Endothelial cell of umbilical vein (primary cell): ENCODE results near the gene SLC15A5. TPM values are rescaled to one million over a fixed set of nuclear protein-coding genes. Genes with fewer than 3 reads are reported as not detected.

ENCODE experiments used
- BruUV-seq: library from RNA; stranded (reverse); fragments of 400-500 nt; replicated peaks from 2 replicates; lab custom pipeline; 2021; lab: Mats Ljungman, UMichigan
- CTCF ChIA-PET: fragments of 300-600, 350-600 bp; sonication (Branson Sonifier 250); formaldehyde crosslinking; loops from one replicate; lab custom pipeline; 2021; ENCODE audit warnings: antibody characterized with exemption, inconsistent platforms; lab: Charles Lee
- POLR2A ChIA-PET: fragments of 300-600, 350-600 bp; sonication (Branson Sonifier 250); formaldehyde crosslinking; loops from one replicate; lab custom pipeline; 2021; ENCODE audit warnings: antibody characterized with exemption, inconsistent platforms; lab: Charles Lee
- DNase-seq: peaks from one replicate; pipeline ENCODE4 v3.0.0-alpha.2; 2011; ENCODE audit warnings: low read depth, low spot score
- FAIRE-seq: peaks from 2 replicates; lab custom pipeline; 2011; peaks lifted over from hg19 to GRCh38; lab: Jason Lieb, UNC
- H2AFZ ChIP-seq: 2 replicates; pipeline ENCODE4 v1.6.0; 2012; ENCODE audit warnings: low read depth, low read length, control low read depth, inconsistent platforms
- H3K27ac ChIP-seq: 2 replicates; pipeline ENCODE4 v1.5.1; 2011; ENCODE audit warnings: low read depth, mild to moderate bottlenecking, control low read depth, low read length, moderate library complexity; ENCODE audit not compliant: insufficient read depth
- H3K27me3 ChIP-seq, 2 experiments: 2 replicates each; pipeline versions ENCODE4 v1.6.0 to v1.6.1; 2011; ENCODE audit warnings: low read length in 2 of 2, mixed read lengths in 1 of 2; ENCODE audit not compliant: control insufficient read depth in 2 of 2, insufficient read depth in 2 of 2
- H3K36me3 ChIP-seq, 2 experiments: 2 replicates in 1 of 2; 3 replicates in 1 of 2; pipeline ENCODE4 v1.5.1; 2011; ENCODE audit warnings: low read length in 2 of 2, mild to moderate bottlenecking in 1 of 2, moderate library complexity in 1 of 2; ENCODE audit not compliant: control insufficient read depth in 2 of 2, insufficient read depth in 2 of 2; ENCODE audit errors: extremely low read depth in 1 of 2
- H3K4me1 ChIP-seq: 3 replicates; pipeline ENCODE4 v1.5.1; 2011; ENCODE audit warnings: mild to moderate bottlenecking, low read length; ENCODE audit not compliant: control insufficient read depth, insufficient read depth; ENCODE audit errors: extremely low read depth
- H3K4me2 ChIP-seq: 2 replicates; pipeline ENCODE4 v1.6.1; 2011; ENCODE audit warnings: low read length, control low read depth, mixed read lengths; ENCODE audit not compliant: insufficient read depth
- H3K4me3 ChIP-seq, 3 experiments: fragments of 200-600 bp in 1 of 3; sonication (generic), shearing (Covaris generic) in 1 of 3; replicated peaks in 1 of 3; 2 replicates each; pipeline ENCODE4 v1.5.1; 2011 to 2016; ENCODE audit warnings: control low read depth in 3 of 3, low read length in 3 of 3, mild to moderate bottlenecking in 2 of 3, inconsistent platforms in 1 of 3, low read depth in 1 of 3, moderate library complexity in 1 of 3; ENCODE audit not compliant: insufficient read depth in 1 of 3
- H3K79me2 ChIP-seq: 2 replicates; pipeline ENCODE4 v1.6.0; 2012; ENCODE audit warnings: low read length, inconsistent platforms; ENCODE audit not compliant: control insufficient read depth, insufficient read depth
- H3K9ac ChIP-seq: replicated peaks from 2 replicates; pipeline ENCODE3; 2011; ENCODE audit warnings: low read length, control low read depth; ENCODE audit not compliant: insufficient read depth; ENCODE audit errors: extremely low read depth
- H3K9me1 ChIP-seq: replicated peaks from 3 replicates; pipeline ENCODE4 v1.6.0; 2011; ENCODE audit warnings: mild to moderate bottlenecking, low read length; ENCODE audit not compliant: control insufficient read depth, insufficient read depth; ENCODE audit errors: extremely low read depth
- H3K9me3 ChIP-seq: replicated peaks from 2 replicates; pipeline ENCODE4 v1.5.1; 2012; ENCODE audit warnings: low read length, inconsistent platforms; ENCODE audit not compliant: control insufficient read depth, insufficient read depth
- H4K20me1 ChIP-seq: replicated peaks from 2 replicates; pipeline ENCODE3; 2011; ENCODE audit warnings: mild to moderate bottlenecking, low read length; ENCODE audit not compliant: control insufficient read depth, insufficient read depth; ENCODE audit errors: extremely low read depth
- EZH2 ChIP-seq: IDR thresholded peaks from 2 replicates; pipeline ENCODE4 v1.6.1; 2012; ENCODE audit warnings: borderline replicate concordance, low read depth, mild to moderate bottlenecking, moderate library complexity, low read length, inconsistent platforms; ENCODE audit not compliant: severe bottlenecking
- FOS ChIP-seq: IDR thresholded peaks from 2 replicates; pipeline ENCODE4 v1.6.1; 2011; ENCODE audit warnings: mild to moderate bottlenecking, low read length, moderate library complexity, borderline replicate concordance; ENCODE audit not compliant: insufficient read depth
- GATA2 ChIP-seq: IDR thresholded peaks from 2 replicates; pipeline ENCODE4 v1.7.0; 2011; ENCODE audit warnings: low read depth, mild to moderate bottlenecking, moderate library complexity, mixed read lengths, low read length; ENCODE audit not compliant: insufficient read length, insufficient read depth
- JUN ChIP-seq: IDR thresholded peaks from 2 replicates; pipeline ENCODE4 v1.6.1; 2011; ENCODE audit warnings: borderline replicate concordance, low read depth; ENCODE audit not compliant: insufficient read length, insufficient read depth
- MYC ChIP-seq: IDR thresholded peaks from one replicate; pipeline ENCODE4 v1.6.1; 2011; ENCODE audit warnings: mild to moderate bottlenecking, low read depth, low read length
- POLR2A ChIP-seq: IDR thresholded peaks from 2 replicates; pipeline ENCODE4 v1.6.1; 2012; ENCODE audit warnings: low read depth, mild to moderate bottlenecking, control low read depth, low read length
- POLR2AphosphoS5 ChIP-seq: IDR thresholded peaks from 2 replicates; pipeline ENCODE4 v1.6.1; 2012; ENCODE audit warnings: low read depth, mild to moderate bottlenecking, control low read depth, low read length, moderate library complexity; ENCODE audit not compliant: insufficient read depth
- dilution Hi-C: fragments of 300-500 bp; cut with MboI; formaldehyde crosslinking; loops from one replicate; pipeline ENCODE4 v1.15.0; 2019; ENCODE audit warnings: low sequenced_read_pairs; ENCODE audit not compliant: extremely low pct_ligation_motif_present
- intact Hi-C: fragments of 100-400 bp; cut with micrococcal nuclease; formaldehyde crosslinking; loops from one replicate; pipeline ENCODE4 v1.10.0; 2022
- polyA plus RNA-seq, 4 experiments: library from polyadenylated mRNA; depleted of rRNA in 3 of 4; stranded (reverse) in 3 of 4; unstranded in 1 of 4; fragments of >200 nt; gene quantifications; 2 replicates each; pipeline versions ENCODE4 v1.2.1 to v1.2.3, GENCODE V29; 2011 to 2012; ENCODE audit warnings: missing spikeins in 1 of 4
- total RNA-seq: library from RNA; stranded (reverse); gene quantifications from 2 replicates; pipeline ENCODE4 v1.2.3, GENCODE V29; 2021
- TF ChIP-seq, protein P1 (sequence below): IDR thresholded peaks from 2 replicates; pipeline ENCODE4 v1.6.1; 2011; ENCODE audit not compliant: insufficient read depth, insufficient read length
- TF ChIP-seq, protein P2 (sequence below), 2 donors: IDR thresholded peaks; 1 replicate in 1 of 2; 2 replicates in 1 of 2; pipeline ENCODE4 v1.5.1; 2011; ENCODE audit warnings: low read length in 2 of 2, mild to moderate bottlenecking in 2 of 2, moderate library complexity in 2 of 2, control low read depth in 1 of 2, inconsistent platforms in 1 of 2, low read depth in 1 of 2; ENCODE audit not compliant: insufficient read depth in 1 of 2; ENCODE audit errors: extremely low read depth in 1 of 2

Gene SLC15A5
- total and polyA plus RNA-seq, 2 donors (not counting 3 experiments of a cell fraction or from before 2014, with no cell fraction given), result not detected

DNA sequence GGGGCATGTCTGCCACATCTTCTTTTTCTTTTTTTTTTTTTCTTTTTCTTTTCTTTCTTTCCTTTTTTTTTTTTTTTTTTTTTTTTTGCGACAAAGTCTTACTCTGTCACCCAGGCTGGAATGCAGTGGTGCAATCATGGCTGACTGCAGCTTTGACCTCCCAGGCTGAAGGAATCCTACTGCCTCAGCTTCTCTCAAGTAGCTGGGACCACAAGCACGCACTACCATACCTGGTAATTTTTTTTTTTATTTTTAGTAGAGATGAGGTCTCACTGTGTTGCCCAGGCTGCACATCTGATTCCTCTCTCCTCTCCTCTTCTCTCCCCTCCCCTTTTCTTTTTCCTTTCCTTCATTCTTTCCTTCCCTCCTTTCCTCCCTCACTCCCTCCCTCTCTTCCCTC, 18.5 kb downstream of the SLC15A5 start:
- CTCF ChIA-PET, result no interaction called here
- no TSS peak for BruUV-seq

DNA sequence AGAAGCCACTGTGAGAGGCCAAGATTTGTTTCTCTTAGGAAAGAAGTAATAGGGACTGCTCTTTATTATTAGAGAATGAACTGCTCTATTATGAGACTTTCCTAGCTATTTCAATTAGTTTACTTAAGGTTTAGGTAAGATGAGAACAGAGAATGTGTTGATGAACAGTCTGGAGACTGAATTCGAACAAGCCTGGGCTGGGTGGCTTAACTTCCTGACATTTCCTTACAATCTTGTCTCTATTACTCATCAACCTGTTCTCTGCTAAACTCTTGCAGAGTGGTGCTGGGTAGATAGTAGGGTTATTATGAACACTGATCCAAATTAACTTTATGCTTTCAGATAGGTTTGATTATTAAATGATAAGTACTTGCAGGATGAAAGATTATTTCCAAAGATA, 31.2 kb downstream of the SLC15A5 start:
- Histone ChIP-seq H3K4me2 (no peak overlapping the region), H4K20me1 (no peaks in the 10 kb centered on the region), H3K9ac (no peak overlapping the region), H3K4me3 (no peak overlapping the region), H3K36me3 (no peaks in the 10 kb centered on the region), H3K4me1 (no peaks in the 10 kb centered on the region), H3K9me1 (no peaks in the 10 kb centered on the region), H3K9me3 (no peaks in the 10 kb centered on the region), H2AFZ (no peak overlapping the region), H3K79me2 (no peaks in the 10 kb centered on the region), H3K27me3 (no peaks in the 10 kb centered on the region), H3K27ac (no peak overlapping the region)
- CTCF ChIA-PET, result no interaction called here
- BruUV-seq, result no TSS peak
- POLR2A ChIA-PET, result no interaction called here
- DNase-seq (no peak), FAIRE-seq (no peak)
- dilution Hi-C loops (no loop called here), intact Hi-C loops (no loop called here)
- no peak for TF ChIP-seq JUN
- TF ChIP-seq GATA2, result no peak
- no peak for TF ChIP-seq POLR2AphosphoS5
- no peak for TF ChIP-seq FOS
- TF ChIP-seq, protein P1, sequence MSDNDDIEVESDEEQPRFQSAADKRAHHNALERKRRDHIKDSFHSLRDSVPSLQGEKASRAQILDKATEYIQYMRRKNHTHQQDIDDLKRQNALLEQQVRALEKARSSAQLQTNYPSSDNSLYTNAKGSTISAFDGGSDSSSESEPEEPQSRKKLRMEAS, result no peak
- TF ChIP-seq EZH2, result no peak
- TF ChIP-seq POLR2A, result no peak
- no peak for TF ChIP-seq MYC
- TF ChIP-seq, protein P2, sequence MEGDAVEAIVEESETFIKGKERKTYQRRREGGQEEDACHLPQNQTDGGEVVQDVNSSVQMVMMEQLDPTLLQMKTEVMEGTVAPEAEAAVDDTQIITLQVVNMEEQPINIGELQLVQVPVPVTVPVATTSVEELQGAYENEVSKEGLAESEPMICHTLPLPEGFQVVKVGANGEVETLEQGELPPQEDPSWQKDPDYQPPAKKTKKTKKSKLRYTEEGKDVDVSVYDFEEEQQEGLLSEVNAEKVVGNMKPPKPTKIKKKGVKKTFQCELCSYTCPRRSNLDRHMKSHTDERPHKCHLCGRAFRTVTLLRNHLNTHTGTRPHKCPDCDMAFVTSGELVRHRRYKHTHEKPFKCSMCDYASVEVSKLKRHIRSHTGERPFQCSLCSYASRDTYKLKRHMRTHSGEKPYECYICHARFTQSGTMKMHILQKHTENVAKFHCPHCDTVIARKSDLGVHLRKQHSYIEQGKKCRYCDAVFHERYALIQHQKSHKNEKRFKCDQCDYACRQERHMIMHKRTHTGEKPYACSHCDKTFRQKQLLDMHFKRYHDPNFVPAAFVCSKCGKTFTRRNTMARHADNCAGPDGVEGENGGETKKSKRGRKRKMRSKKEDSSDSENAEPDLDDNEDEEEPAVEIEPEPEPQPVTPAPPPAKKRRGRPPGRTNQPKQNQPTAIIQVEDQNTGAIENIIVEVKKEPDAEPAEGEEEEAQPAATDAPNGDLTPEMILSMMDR (IDR thresholded peaks at IDR 0.05; ENCODE audit: extremely low read depth in 1 of 2, insufficient read depth in 1 of 2, low read depth in 1 of 2, low read length in 2 of 2), result no peak

More for the DNA sequence above, 18.5 kb downstream of the SLC15A5 start:
- Histone ChIP-seq H3K79me2 (no peaks in the 10 kb centered on the region), H3K27ac (no peak overlapping the region), H3K36me3 (no peaks in the 10 kb centered on the region), H3K9me1 (no peaks in the 10 kb centered on the region), H3K9me3 (no peaks in the 10 kb centered on the region), H2AFZ (no peak overlapping the region), H3K4me1 (no peaks in the 10 kb centered on the region), H4K20me1 (no peaks in the 10 kb centered on the region), H3K4me2 (no peak overlapping the region), H3K27me3 (no peaks in the 10 kb centered on the region), H3K9ac (no peak overlapping the region), H3K4me3 (no peak overlapping the region)
- POLR2A ChIA-PET, result no interaction called here
- no peak for DNase-seq
- no peak for FAIRE-seq
- intact Hi-C loops, result no loop called here
- TF ChIP-seq, protein P2 (IDR thresholded peaks at IDR 0.05; ENCODE audit: extremely low read depth in 1 of 2, insufficient read depth in 1 of 2, low read depth in 1 of 2, low read length in 2 of 2), result no peak
- dilution Hi-C loops, result no loop called here
